22Rv1 (cell line): ENCODE measurements around the gene RTN4RL1.

ENCODE experiments used
- CTCF ChIP-seq: fragments of 450-650 bp; IDR thresholded peaks from 2 replicates; pipeline ENCODE4 v1.5.1; 2017; ENCODE audit warnings: mild to moderate bottlenecking
- ZFX ChIP-seq: fragments of 450-650 bp; IDR thresholded peaks from 2 replicates; pipeline ENCODE4 v1.6.1; 2017; ENCODE audit warnings: antibody characterized with exemption, borderline replicate concordance

GRCh38 chr17:2030779-2031163, 5.6 kb upstream of the RTN4RL1 start:
- TF ChIP-seq CTCF (peak; percentile 79), ZFX (no peak)
